KG1 (cell line): ENCODE measurements around the gene MGARP.

Experiments
- DNase-seq: peaks from one replicate; lab custom pipeline; 2025; lab: John Stamatoyannopoulos, UW

The MGARP gene

GRCh38 chr4:139243448-139244365, 36.3 kb downstream of the MGARP start:
- DNase-seq, result no peak

GRCh38 chr4:139242511-139243051, 37.4 kb downstream of the MGARP start:
- no peak for DNase-seq

GRCh38 chr4:139241784-139242151, 38.3 kb downstream of the MGARP start:
- DNase-seq, result no peak

- DNase-seq, result no peak
Measured at GRCh38 chr4:139241086-139241783, 38.8 kb downstream of the MGARP start.

GRCh38 chr4:139239127-139239772, 40.8 kb downstream of the MGARP start:
- DNase-seq, result no peak

GRCh38 chr4:139234253-139234652, 45.8 kb downstream of the MGARP start:
- no peak for DNase-seq

- peak; percentile 22 for DNase-seq
Measured at GRCh38 chr4:139229534-139230039, 50.4 kb downstream of the MGARP start.

- DNase-seq, result peak; percentile 12
Measured at GRCh38 chr4:139227729-139228404, 52.2 kb downstream of the MGARP start.

GRCh38 chr4:139223682-139224317, 56.2 kb downstream of the MGARP start:
- DNase-seq, result no peak

GRCh38 chr4:139222215-139222614, 57.8 kb downstream of the MGARP start:
- no peak for DNase-seq

GRCh38 chr4:139221687-139222086, 58.3 kb downstream of the MGARP start:
- no peak for DNase-seq

- DNase-seq, result no peak
Measured at GRCh38 chr4:139219450-139220055, 60.5 kb downstream of the MGARP start.
